NOMO-1 treated with dmso at 0.1 percent for 144 hours (cell line): ENCODE results near the gene TATDN2.
"Not testable (repeated sequence)": the region's sequence is repeated elsewhere in the genome, so short reads cannot be mapped to it uniquely, and the experiment has no call there.

Experiments
- DNase-seq: peaks from one replicate; lab custom pipeline; 2025; ENCODE audit not compliant: unreplicated experiment; lab: John Stamatoyannopoulos, UW

TATDN2 gene

DNA sequence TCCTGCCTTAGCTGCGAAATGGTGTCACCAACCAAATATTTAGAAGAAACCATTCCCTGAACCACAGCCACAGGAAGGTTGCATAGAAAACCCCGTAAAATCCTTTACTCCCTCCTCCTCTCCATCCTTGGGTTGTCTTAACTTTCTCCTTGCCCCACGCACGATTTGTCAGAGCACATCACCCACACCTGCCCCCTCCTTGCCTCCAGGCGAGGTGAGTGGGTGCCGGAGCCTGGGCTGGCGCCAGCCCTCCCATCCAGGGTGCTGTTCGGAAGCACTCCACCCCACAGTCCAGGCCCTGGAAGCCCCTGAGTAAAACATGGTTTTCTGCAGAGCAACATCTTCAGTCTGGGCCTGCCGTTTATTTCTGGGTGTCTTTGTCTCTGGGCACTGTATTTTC is 40.8 kb downstream of the TATDN2 start:
- DNase-seq, result no peak

GRCh38 chr3:10289787-10290355 is 41.6 kb downstream of the TATDN2 start:
- DNase-seq, result no peak

- no peak for DNase-seq
Measured at GRCh38 chr3:10290481-10291176, 42.4 kb downstream of the TATDN2 start.

- no peak for DNase-seq
Measured at GRCh38 chr3:10291641-10292040, 43.4 kb downstream of the TATDN2 start.

- DNase-seq, result peak; percentile 69
Measured at GRCh38 chr3:10292505-10293419, 44.5 kb downstream of the TATDN2 start, which contains the start of gene GHRL. Gene GHRL, minus strand, starts transcription at chr3:10292947. Its CDS starts 2,767 bp downstream, at chr3:10290180.

- peak; percentile 12 for DNase-seq
Measured at GRCh38 chr3:10294030-10294586, 45.8 kb downstream of the TATDN2 start.

- not testable (repeated sequence) for DNase-seq
Measured at GRCh38 chr3:10298064-10298463, 49.8 kb downstream of the TATDN2 start.

DNA sequence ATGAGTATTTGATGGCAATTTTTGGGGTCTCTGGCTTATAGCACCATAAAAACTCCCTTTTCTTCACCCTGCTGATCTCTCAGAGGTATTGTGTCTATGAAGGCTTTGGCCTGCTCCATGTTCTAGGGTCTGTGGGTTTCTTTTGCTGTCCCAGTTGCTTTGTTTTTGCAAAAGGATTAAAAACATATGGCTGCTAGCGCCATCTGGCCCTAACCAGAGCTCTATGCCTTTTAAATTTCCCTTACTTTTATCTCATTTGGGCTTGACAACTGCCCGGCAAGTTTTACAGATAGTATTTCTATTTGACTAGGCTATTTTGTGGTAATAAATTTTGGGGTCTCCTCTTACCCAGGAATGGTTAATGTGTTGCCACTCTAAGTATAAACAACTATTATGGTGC is 50.9 kb downstream of the TATDN2 start:
- no peak for DNase-seq

DNA sequence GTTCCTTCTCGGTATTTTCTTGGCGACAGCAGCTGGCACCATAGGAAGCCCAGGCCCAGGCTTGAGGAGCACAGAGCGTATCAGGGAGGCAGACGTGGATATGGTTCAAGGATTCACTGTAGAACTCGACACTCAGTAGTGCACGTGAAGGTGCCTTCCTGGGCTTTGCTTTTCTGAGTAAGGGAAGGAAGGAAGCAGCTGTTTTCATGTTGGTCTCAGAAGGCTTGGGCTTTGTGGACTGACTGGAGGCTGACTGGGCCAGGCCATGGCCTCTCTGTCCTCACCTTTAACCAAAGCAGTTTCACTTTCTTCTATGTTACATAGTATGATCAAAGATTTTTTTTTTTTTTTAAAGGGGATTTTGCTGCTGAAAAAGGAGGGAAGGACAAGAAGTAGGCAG is 51.4 kb downstream of the TATDN2 start:
- no peak for DNase-seq

- DNase-seq, result no peak
Measured at GRCh38 chr3:10300087-10300486, 51.8 kb downstream of the TATDN2 start.

- no peak for DNase-seq
Measured at GRCh38 chr3:10303105-10303504, 54.8 kb downstream of the TATDN2 start.

GRCh38 chr3:10303785-10304184 is 55.5 kb downstream of the TATDN2 start:
- no peak for DNase-seq

- no peak for DNase-seq
Measured at GRCh38 chr3:10304905-10305304, 56.6 kb downstream of the TATDN2 start.

DNA sequence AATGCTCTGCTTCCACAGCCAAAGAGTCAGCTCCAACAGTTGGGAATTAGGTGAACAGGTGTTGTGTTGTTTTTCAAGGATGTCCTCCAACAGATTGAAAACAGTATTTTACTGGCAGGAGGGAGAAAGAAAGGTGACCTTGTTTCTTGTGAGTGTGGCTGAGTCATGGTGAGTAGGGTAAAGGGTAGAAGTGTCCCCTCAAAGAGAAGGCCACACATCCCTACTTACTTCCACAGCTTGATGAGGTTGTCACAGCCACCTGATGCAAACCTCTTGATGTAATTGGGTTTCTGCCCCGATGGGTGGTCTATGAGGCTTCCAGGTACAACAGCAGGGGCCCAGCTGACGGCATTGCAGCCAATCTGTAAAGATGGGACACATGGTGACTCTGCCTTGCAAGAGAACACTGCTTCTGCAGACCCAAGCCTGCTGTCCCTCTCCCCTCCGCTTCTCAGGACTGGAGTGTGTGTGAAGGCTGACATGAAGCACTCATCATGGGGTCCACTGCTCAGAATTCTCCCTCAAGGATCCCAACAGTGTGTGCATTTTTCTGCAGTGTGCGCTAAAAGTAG is 57.2 kb downstream of the TATDN2 start:
- no peak for DNase-seq

- DNase-seq, result no peak
Measured at GRCh38 chr3:10306156-10306555, 57.9 kb downstream of the TATDN2 start.

GRCh38 chr3:10308678-10309077 is 60.4 kb downstream of the TATDN2 start:
- no peak for DNase-seq

- no peak for DNase-seq
Measured at GRCh38 chr3:10309736-10310135, 61.5 kb downstream of the TATDN2 start.

DNA sequence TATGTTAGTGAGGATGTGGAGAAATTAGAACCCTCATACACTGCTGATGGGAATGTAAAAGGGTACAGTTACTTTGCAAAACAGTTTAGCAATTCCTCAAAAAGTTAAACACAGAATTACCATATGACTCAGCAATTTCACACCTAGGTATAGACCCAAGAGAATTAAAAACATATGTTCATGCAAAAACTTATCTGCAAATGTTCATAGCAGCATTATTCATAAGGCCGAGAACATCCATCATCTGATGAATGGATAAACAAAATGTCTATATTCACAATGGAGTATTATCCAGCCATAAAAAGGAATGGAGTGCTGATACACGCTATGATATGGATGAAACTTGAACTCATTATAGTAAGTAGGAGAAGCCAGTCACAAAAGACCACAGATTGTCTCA is 62.3 kb downstream of the TATDN2 start:
- DNase-seq, result no peak

DNA sequence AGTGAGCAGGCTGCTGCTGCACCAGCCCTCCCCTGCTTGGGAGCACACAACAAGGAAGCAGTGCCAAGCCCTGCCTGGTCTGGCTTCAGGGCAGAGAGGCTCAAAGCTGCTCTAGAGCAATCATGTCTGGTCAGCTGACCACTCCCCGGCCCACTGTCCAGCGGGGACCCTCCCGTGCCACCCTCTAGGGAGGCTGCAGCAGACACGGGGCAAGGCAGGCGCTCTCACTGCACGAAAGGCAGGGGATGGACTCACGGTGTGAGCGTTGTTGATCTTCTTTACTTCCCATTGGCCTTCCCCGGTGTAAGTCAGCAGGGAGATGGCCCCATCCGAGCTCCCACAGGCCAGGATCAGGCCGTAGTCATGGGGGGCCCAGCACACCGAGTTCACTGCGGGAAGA is 63.5 kb downstream of the TATDN2 start:
- no peak for DNase-seq

DNA sequence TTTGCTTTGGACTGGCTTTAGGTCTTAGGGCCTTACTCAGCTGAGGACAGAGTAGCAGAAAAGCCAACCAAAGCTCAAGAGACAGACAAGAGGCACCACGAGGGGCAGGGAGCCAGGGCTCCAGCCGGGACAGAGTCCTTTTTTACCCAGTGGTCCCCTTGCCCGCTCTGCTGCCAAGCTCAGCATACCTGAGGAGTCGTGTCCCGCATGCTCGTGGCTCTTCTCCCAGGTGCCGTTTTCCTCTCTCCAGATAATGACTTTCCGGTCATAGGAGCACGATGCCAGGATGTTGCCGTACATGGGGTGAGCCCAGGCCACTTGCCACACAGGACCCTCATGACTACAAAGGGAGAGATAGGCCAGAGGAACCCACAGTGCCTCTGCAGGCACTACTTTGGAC is 64.1 kb downstream of the TATDN2 start:
- DNase-seq, result no peak

DNA sequence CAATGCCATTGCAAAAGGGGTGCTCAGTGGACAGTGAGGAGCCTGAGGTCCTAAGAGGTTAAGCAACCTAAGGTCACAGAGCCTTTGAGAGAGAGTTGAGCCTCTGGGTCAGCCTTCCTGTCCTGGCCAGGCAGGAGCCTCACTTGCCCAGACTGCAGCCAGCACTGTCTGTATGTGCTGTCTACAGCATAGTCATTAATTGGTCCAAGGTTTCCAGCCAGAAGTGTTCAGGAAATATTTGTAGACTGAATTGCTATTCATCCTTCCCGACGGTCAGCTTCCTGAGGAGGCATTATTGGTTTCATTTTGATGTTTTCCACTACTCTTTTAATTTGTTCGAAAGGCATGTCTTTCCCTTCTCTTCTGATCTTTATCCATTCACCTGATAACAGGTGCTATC is 64.6 kb downstream of the TATDN2 start:
- DNase-seq, result no peak
